H1 (cell line): ENCODE results near the gene SPDYE3. TPM values are rescaled to one million over a fixed set of nuclear protein-coding genes. Genes with fewer than 3 reads are reported as not detected.
"Not testable (repeated sequence)": the region's sequence is repeated elsewhere in the genome, so short reads cannot be mapped to it uniquely, and the experiment has no call there.

Source experiments
- CTCF ChIA-PET: fragments of 300-600 bp; sonication (Branson Sonifier 250); formaldehyde crosslinking; loops from one replicate; lab custom pipeline; 2021; ENCODE audit not compliant: partially characterized antibody; lab: Charles Lee
- POLR2A ChIA-PET: fragments of 300-600 bp; sonication (Branson Sonifier 250); formaldehyde crosslinking; loops from one replicate; lab custom pipeline; 2021; ENCODE audit warnings: inconsistent platforms; ENCODE audit not compliant: partially characterized antibody; lab: Charles Lee
- DNase-seq, 2 experiments: peaks; one replicate each; pipeline versions ENCODE4 v3.0.0 to v3.0.0-alpha.2; 2010 to 2022; ENCODE audit warnings: low spot score in 2 of 2, low read depth in 1 of 2, mixed read lengths in 1 of 2
- FAIRE-seq: peaks from 2 replicates; lab custom pipeline; 2011; peaks lifted over from hg19 to GRCh38; lab: Jason Lieb, UNC
- H2AFZ ChIP-seq: 2 replicates; pipeline ENCODE4 v1.8.1; 2012; ENCODE audit warnings: low read length, inconsistent platforms
- H2AK5ac ChIP-seq: 2 replicates; pipeline ENCODE4 v1.6.1; 2013; ENCODE audit warnings: low read depth, low read length
- H2BK120ac ChIP-seq: replicated peaks from 2 replicates; pipeline ENCODE3; 2013; ENCODE audit warnings: low read depth, low read length, inconsistent platforms
- H2BK12ac ChIP-seq: 2 replicates; pipeline ENCODE4 v1.6.1; 2013; ENCODE audit warnings: low read depth, low read length
- H2BK15ac ChIP-seq: 2 replicates; pipeline ENCODE4 v1.6.1; 2013; ENCODE audit warnings: low read length
- H2BK20ac ChIP-seq: 2 replicates; pipeline ENCODE4 v1.6.1; 2013; ENCODE audit warnings: low read length
- H2BK5ac ChIP-seq: 2 replicates; pipeline ENCODE4 v1.6.1; 2013; ENCODE audit warnings: low read depth, low read length
- H3K14ac ChIP-seq: 2 replicates; pipeline ENCODE4 v1.6.1; 2013; ENCODE audit warnings: inconsistent platforms; ENCODE audit not compliant: insufficient read length
- H3K18ac ChIP-seq: 2 replicates; pipeline ENCODE4 v1.6.1; 2013; ENCODE audit warnings: low read length; ENCODE audit errors: extremely low read depth
- H3K23ac ChIP-seq: 2 replicates; pipeline ENCODE4 v1.6.1; 2013; ENCODE audit warnings: inconsistent platforms; ENCODE audit not compliant: insufficient read length
- H3K23me2 ChIP-seq: 2 replicates; pipeline ENCODE4 v1.6.1; 2013; ENCODE audit warnings: low read depth, low read length
- H3K27ac ChIP-seq: 2 replicates; pipeline ENCODE4 v1.6.1; 2011; ENCODE audit warnings: low read depth, low read length, inconsistent platforms
- H3K27me3 ChIP-seq, 4 experiments: replicated peaks in 1 of 4; 1 replicate in 1 of 4; 2 replicates in 3 of 4; pipeline versions ENCODE4 v1.6.1 to v1.8.1; 2011 to 2013; ENCODE audit warnings: low read length in 3 of 4, mild to moderate bottlenecking in 3 of 4, inconsistent platforms in 2 of 4, mixed read lengths in 2 of 4, moderate library complexity in 1 of 4; ENCODE audit not compliant: control insufficient read depth in 3 of 4, insufficient read depth in 3 of 4; ENCODE audit errors: extremely low read depth in 1 of 4
- H3K36me3 ChIP-seq, 4 experiments: 2 replicates each; pipeline versions ENCODE4 v1.6.1 to v1.8.1; 2011 to 2013; ENCODE audit warnings: mild to moderate bottlenecking in 4 of 4, low read length in 3 of 4, moderate library complexity in 2 of 4, control low read depth in 1 of 4, inconsistent platforms in 1 of 4; ENCODE audit not compliant: insufficient read depth in 4 of 4, control insufficient read depth in 2 of 4
- H3K4ac ChIP-seq: replicated peaks from 2 replicates; pipeline ENCODE3; 2013; ENCODE audit warnings: low read length, low read depth, mixed read lengths, inconsistent platforms; ENCODE audit not compliant: insufficient read length
- H3K4me1 ChIP-seq, 4 experiments: replicated peaks in 1 of 4; 1 replicate in 1 of 4; 2 replicates in 3 of 4; pipeline versions ENCODE4 v1.6.1 to v1.8.1; 2011 to 2013; ENCODE audit warnings: low read length in 3 of 4, inconsistent platforms in 2 of 4, mixed read lengths in 1 of 4; ENCODE audit not compliant: insufficient read depth in 4 of 4, control insufficient read depth in 3 of 4
- H3K4me2 ChIP-seq, 2 experiments: 2 replicates each; pipeline versions ENCODE4 v1.6.1 to v1.8.1; 2011 to 2013; ENCODE audit warnings: low read depth in 2 of 2, low read length in 2 of 2, control low read depth in 1 of 2, inconsistent platforms in 1 of 2, mild to moderate bottlenecking in 1 of 2; ENCODE audit not compliant: insufficient read depth in 1 of 2
- H3K4me3 ChIP-seq, 4 experiments: fragments of 200-600, 300-600 bp in 1 of 4; sonication (generic), shearing (Covaris generic), sonication (Bioruptor Twin) in 1 of 4; 2 replicates each; pipeline versions ENCODE4 v1.5.1 to v1.8.1; 2011 to 2016; ENCODE audit warnings: low read length in 4 of 4, low read depth in 3 of 4, control low read depth in 2 of 4, inconsistent platforms in 2 of 4, mild to moderate bottlenecking in 2 of 4, mixed read lengths in 1 of 4, moderate library complexity in 1 of 4; ENCODE audit not compliant: insufficient read depth in 2 of 4; ENCODE audit errors: extremely low read depth in 1 of 4
- H3K56ac ChIP-seq: replicated peaks from 2 replicates; pipeline ENCODE3; 2013; ENCODE audit warnings: low read depth, mild to moderate bottlenecking, mixed read lengths, low read length, inconsistent platforms; ENCODE audit not compliant: insufficient read length
- H3K79me1 ChIP-seq: 2 replicates; pipeline ENCODE4 v1.6.1; 2013; ENCODE audit warnings: low read depth, low read length, control low read depth
- H3K79me2 ChIP-seq, 2 experiments: 2 replicates each; pipeline versions ENCODE4 v1.6.1 to v1.8.1; 2012 to 2013; ENCODE audit warnings: low read length in 2 of 2, mild to moderate bottlenecking in 2 of 2, inconsistent platforms in 1 of 2; ENCODE audit not compliant: insufficient read depth in 2 of 2, control insufficient read depth in 1 of 2
- H3K9ac ChIP-seq, 4 experiments: replicated peaks in 1 of 4; 1 replicate in 1 of 4; 2 replicates in 3 of 4; pipeline versions ENCODE4 v1.6.1 to v1.8.1; 2011 to 2013; ENCODE audit warnings: low read depth in 3 of 4, low read length in 3 of 4, control low read depth in 2 of 4, mild to moderate bottlenecking in 2 of 4, moderate library complexity in 2 of 4, inconsistent platforms in 1 of 4; ENCODE audit errors: extremely low read depth in 1 of 4
- H3K9me3 ChIP-seq, 2 experiments: 2 replicates each; pipeline versions ENCODE4 v1.6.1 to v1.8.1; 2012 to 2013; ENCODE audit warnings: mild to moderate bottlenecking in 2 of 2, moderate library complexity in 2 of 2, control low read depth in 1 of 2, inconsistent platforms in 1 of 2, low read depth in 1 of 2, low read length in 1 of 2, mixed read lengths in 1 of 2; ENCODE audit not compliant: insufficient read depth in 2 of 2
- H4K20me1 ChIP-seq, 2 experiments: replicated peaks in 1 of 2; 2 replicates each; pipeline versions ENCODE3 to v1.8.1; 2011 to 2013; ENCODE audit warnings: inconsistent platforms in 2 of 2, low read length in 2 of 2, mild to moderate bottlenecking in 1 of 2; ENCODE audit not compliant: insufficient read depth in 2 of 2, control insufficient read depth in 1 of 2
- H4K5ac ChIP-seq: 2 replicates; pipeline ENCODE4 v1.6.1; 2013; ENCODE audit warnings: low read length, low read depth, mixed read lengths, inconsistent platforms; ENCODE audit not compliant: insufficient read length
- H4K8ac ChIP-seq: 2 replicates; pipeline ENCODE4 v1.8.0; 2013; ENCODE audit warnings: mild to moderate bottlenecking, moderate library complexity, low read length, inconsistent platforms; ENCODE audit not compliant: insufficient read depth; ENCODE audit errors: extremely low read depth
- H4K91ac ChIP-seq: replicated peaks from 2 replicates; pipeline ENCODE3; 2013; ENCODE audit warnings: low read length, mixed read lengths, inconsistent platforms; ENCODE audit not compliant: insufficient read length
- WGBS, 2 experiments: shearing (Covaris generic) in 1 of 2; methylation state at CpG; one replicate each; pipeline versions ENCODE4 v1.1.6 to v1.1.7; 2013 to 2015; ENCODE audit warnings: low lambda C conversion rate in 2 of 2, mixed read lengths in 2 of 2, inconsistent platforms in 1 of 2, low coverage in 1 of 2, missing lambda C conversion rate in 1 of 2; ENCODE audit not compliant: insufficient replicate concordance in 2 of 2, insufficient coverage in 1 of 2, insufficient read length in 1 of 2; ENCODE audit errors: extremely low coverage in 1 of 2, missing lambda C conversion rate in 1 of 2; 5-methylcytosine and 5-hydroxymethylcytosine counted together
- polyA plus RNA-seq, 7 experiments: library from polyadenylated mRNA; depleted of rRNA in 3 of 7; stranded (reverse) in 5 of 7; unstranded in 2 of 7; fragments of >200 nt in 5 of 7; fragments of 200-250 nt in 2 of 7; gene quantifications; 1 replicate in 5 of 7; 2 replicates in 1 of 7; 4 replicates in 1 of 7; pipeline versions ENCODE4 v1.2.1 to v1.2.3, GENCODE V29; 2011 to 2013; ENCODE audit warnings: missing spikeins in 2 of 7, mixed read lengths in 2 of 7
- total RNA-seq: library from RNA; stranded (reverse); fragmentation: NEBNext Ultra II Directional; extraction: Animal tissue kit (Norgen Biotek cat#: 25700); gene quantifications from 2 replicates; pipeline ENCODE4 v1.2.1, GENCODE V29; 2021

The SPDYE3 gene
- total and polyA plus RNA-seq, 2 of the 8 experiments (the other 6 are each of a cell fraction or from before 2014, with no cell fraction given), result not detected

DNA sequence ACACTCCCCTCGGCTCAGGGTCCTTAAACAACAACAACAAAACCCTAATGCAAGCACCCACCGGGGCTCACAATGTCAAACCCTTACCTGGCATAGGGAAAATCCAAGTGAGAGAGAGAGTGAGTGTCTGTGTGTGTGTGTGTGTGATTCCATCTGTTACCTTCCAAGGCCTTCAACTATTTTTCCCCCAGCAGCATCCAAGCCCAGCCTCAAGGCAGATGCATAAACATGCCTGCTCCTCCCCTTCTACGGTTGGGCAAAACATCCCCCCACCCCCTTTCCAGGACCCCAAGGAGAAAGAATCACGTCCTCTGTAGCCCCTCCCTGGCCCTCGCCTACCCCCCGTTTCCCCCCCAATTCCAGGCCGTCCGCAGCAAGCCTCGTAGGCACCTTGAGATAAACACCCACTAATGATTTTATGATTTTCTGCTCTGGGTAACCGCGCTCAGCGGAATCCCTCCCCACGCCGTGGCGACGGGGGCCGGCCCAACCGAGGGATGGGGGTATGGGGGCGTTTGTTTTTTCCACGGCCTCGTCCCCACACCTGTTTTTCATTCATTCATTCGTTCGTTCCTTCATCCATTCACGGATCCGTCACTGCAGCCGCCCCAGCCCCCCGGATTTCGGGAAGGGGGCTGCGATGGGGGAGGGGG lies 36.4 kb upstream of the SPDYE3 start:
- H3K9ac ChIP-seq, result peak overlapping the region in 1 of 4 experiments; percentile 63; a peak in 2 of 7 replicates
- 2% methylated on average over 18 of the region's 29 CpGs; no CpG with 5 or more reads in 1 of the 2 experiments for WGBS, 2 experiments
- H2BK12ac ChIP-seq, H4K20me1 ChIP-seq, H2BK20ac ChIP-seq, H3K27ac ChIP-seq, H3K4ac ChIP-seq, H3K56ac ChIP-seq, H3K27me3 ChIP-seq, H3K79me1 ChIP-seq, CTCF ChIA-PET, H3K36me3 ChIP-seq, H2BK120ac ChIP-seq, H2BK15ac ChIP-seq, H4K8ac ChIP-seq, H3K14ac ChIP-seq, H2AK5ac ChIP-seq, H3K23ac ChIP-seq, FAIRE-seq, H2BK5ac ChIP-seq, H3K23me2 ChIP-seq, H3K9me3 ChIP-seq, H4K91ac ChIP-seq, H4K5ac ChIP-seq, H2AFZ ChIP-seq: not testable (repeated sequence)
- H3K4me2 ChIP-seq, result peak overlapping the region; percentile 73 to 83
- peak overlapping the region; percentile 41 to 73 (median 54) for H3K4me3 ChIP-seq
- peaks cover 0 to 13% (median 9%) of the 10 kb centered on the region in 4 experiments; a peak in 6 of 7 replicates for H3K4me1 ChIP-seq
- DNase-seq, result peak in 1 of 2 experiments; percentile 49
- peak overlapping the region; percentile 32; the same call in 1 of the 2 replicates for H3K18ac ChIP-seq
- POLR2A ChIA-PET, result interaction anchor here (1.7 kb wide), 1 partner anchor 10 kb away, joined by 4 read pairs; no protein-coding TSS in a partner anchor
- H3K79me2 ChIP-seq, result peaks cover 3 to 36% of the 10 kb centered on the region in 2 experiments
